K562 (cell line): ENCODE measurements around the gene BARD1. TPM values are rescaled to one million over a fixed set of nuclear protein-coding genes. Genes with fewer than 3 reads are reported as not detected.
A peak's percentile ranks its signal among the peaks of the same experiment; 100 is the strongest.

Experiments
- BRD9 ChIP-seq: fragments of 450-650 bp; IDR thresholded peaks from 2 replicates; pipeline ENCODE4 v1.6.1; 2018; ENCODE audit warnings: low read depth; ENCODE audit not compliant: partially characterized antibody
- CREB3L1 ChIP-seq: fragments of 450-650 bp; IDR thresholded peaks from 2 replicates; pipeline ENCODE4 v1.6.1; 2014; ENCODE audit warnings: low read depth, mild to moderate bottlenecking, moderate library complexity, borderline replicate concordance
- HEY1 ChIP-seq: fragments of 250-450 bp; sonication (Bioruptor Pico); IDR thresholded peaks from 2 replicates; pipeline ENCODE4 v1.5.0; 2020; ENCODE audit warnings: mild to moderate bottlenecking, moderate library complexity, borderline replicate concordance
- HINFP ChIP-seq: fragments of 450-650 bp; conservative IDR thresholded peaks from 2 replicates; pipeline ENCODE4 v1.6.1; 2016; ENCODE audit warnings: missing genetic modification characterization, low read depth, mild to moderate bottlenecking, control low read depth, missing compliant biosample characterization
- ILF3 ChIP-seq: fragments of 450-650 bp; IDR thresholded peaks from 2 replicates; pipeline ENCODE4 v1.6.1; 2018; ENCODE audit warnings: antibody characterized with exemption, mild to moderate bottlenecking, moderate library complexity, borderline replicate concordance
- PHF8 ChIP-seq: fragments of 200-600 bp; sonication (generic); IDR thresholded peaks from 2 replicates; pipeline ENCODE4 v1.6.1; 2012; ENCODE audit warnings: mixed run types, mild to moderate bottlenecking, inconsistent platforms, low read length, moderate library complexity, borderline replicate concordance
- RAD21 ChIP-seq, 2 experiments: fragments of 250-450 bp in 1 of 2; fragments of 450-650 bp in 1 of 2; sonication (Bioruptor Pico) in 1 of 2; formaldehyde crosslinking in 1 of 2; IDR thresholded peaks in 1 of 2; conservative IDR thresholded peaks in 1 of 2; 2 replicates each; pipeline versions ENCODE4 v1.4.0 to v1.8.0; 2020 to 2022; ENCODE audit warnings: mild to moderate bottlenecking in 2 of 2, moderate library complexity in 1 of 2
- SMAD1 ChIP-seq: fragments of 150-350 bp; IDR thresholded peaks from 2 replicates; pipeline ENCODE4 v1.6.1; 2014; ENCODE audit warnings: low read length, low read depth; ENCODE audit not compliant: partially characterized antibody
- SNRNP70 ChIP-seq: fragments of 200-400 bp; formaldehyde crosslinking; optimal IDR thresholded peaks from 2 replicates; pipeline ENCODE3; 2017; ENCODE audit warnings: low read depth, low read length
- U2AF1 ChIP-seq: fragments of 200-400 bp; formaldehyde crosslinking; optimal IDR thresholded peaks from 2 replicates; pipeline ENCODE3; 2017; ENCODE audit warnings: mild to moderate bottlenecking, low read depth, low read length, moderate library complexity
- WHSC1 ChIP-seq: IDR thresholded peaks from one replicate; pipeline ENCODE4 v1.6.1; 2012; ENCODE audit warnings: low read length, control low read depth, inconsistent platforms
- ZNF436 ChIP-seq: fragments of 250-450, 450-650 bp; sonication (Bioruptor Pico); formaldehyde crosslinking; IDR thresholded peaks from 2 replicates; pipeline ENCODE4 v1.7.0; 2020; ENCODE audit warnings: mild to moderate bottlenecking
- ZNF668 ChIP-seq: fragments of 250-450 bp; sonication (Bioruptor Pico); IDR thresholded peaks from 2 replicates; pipeline ENCODE4 v1.8.0; 2022; ENCODE audit warnings: mild to moderate bottlenecking, inconsistent platforms
- polyA plus RNA-seq, 8 experiments: library from polyadenylated mRNA; depleted of rRNA in 4 of 8; stranded (reverse) in 5 of 8; unstranded in 3 of 8; fragments of >200 nt; fragmentation: Nextera tagmentation in 2 of 8; fragmentation: Illumina TruSeq in 1 of 8; extraction: Ambion mirVana in 2 of 8; extraction: Trizol in 1 of 8; gene quantifications; 2 replicates each; pipeline versions ENCODE4 v1.2.1 to v1.2.3, GENCODE V29; 2011 to 2014; ENCODE audit warnings: inconsistent platforms in 1 of 8, missing spikeins in 1 of 8
- total RNA-seq, 7 experiments: library from RNA; depleted of rRNA in 6 of 7; stranded (reverse); fragments of >200 nt in 6 of 7; fragmentation: Illumina TruSeq in 2 of 7; extraction: Trizol in 2 of 7; gene quantifications; 2 replicates each; pipeline versions ENCODE4 v1.2.1 to v1.2.3, GENCODE V29; 2011 to 2021; ENCODE audit warnings: low replicate concordance in 1 of 7
- TF ChIP-seq, protein P1 (sequence below), 2 experiments: fragments of 450-650 bp in 1 of 2; sonication (generic) in 1 of 2; formaldehyde crosslinking in 1 of 2; IDR thresholded peaks in 1 of 2; conservative IDR thresholded peaks in 1 of 2; 2 replicates each; pipeline versions ENCODE4 v1.6.1 to v1.8.1; 2016 to 2023; ENCODE audit warnings: mild to moderate bottlenecking in 2 of 2, moderate library complexity in 2 of 2, inconsistent platforms in 1 of 2, missing genetic modification reagents in 1 of 2
- TF ChIP-seq, protein P2 (sequence below), 2 experiments: fragments of 200-800 bp in 1 of 2; sonication (Bioruptor generic) in 1 of 2; sonication (generic) in 1 of 2; formaldehyde crosslinking in 1 of 2; IDR thresholded peaks in 1 of 2; conservative IDR thresholded peaks in 1 of 2; 2 replicates each; pipeline versions ENCODE4 v1.5.0 to v1.6.1; 2016 to 2020; ENCODE audit warnings: missing compliant biosample characterization in 1 of 2, missing genetic modification characterization in 1 of 2, missing genetic modification reagents in 1 of 2
- TF ChIP-seq, protein P3 (sequence below): fragments of 250-450 bp; sonication (Bioruptor Pico); IDR thresholded peaks from 2 replicates; pipeline ENCODE4 v1.8.0; 2021; ENCODE audit warnings: mild to moderate bottlenecking, moderate library complexity
- TF ChIP-seq, protein P4 (sequence below): fragments of 450-650 bp; formaldehyde crosslinking; IDR thresholded peaks from 2 replicates; pipeline ENCODE4 v1.4.0; 2022; ENCODE audit warnings: missing genetic modification characterization

BARD1 gene
- total and polyA plus RNA-seq, 9 of the 15 experiments (the other 6 are each of a cell fraction or from before 2014, with no cell fraction given): 6.3 to 18.9 (median 11.3) TPM

DNA sequence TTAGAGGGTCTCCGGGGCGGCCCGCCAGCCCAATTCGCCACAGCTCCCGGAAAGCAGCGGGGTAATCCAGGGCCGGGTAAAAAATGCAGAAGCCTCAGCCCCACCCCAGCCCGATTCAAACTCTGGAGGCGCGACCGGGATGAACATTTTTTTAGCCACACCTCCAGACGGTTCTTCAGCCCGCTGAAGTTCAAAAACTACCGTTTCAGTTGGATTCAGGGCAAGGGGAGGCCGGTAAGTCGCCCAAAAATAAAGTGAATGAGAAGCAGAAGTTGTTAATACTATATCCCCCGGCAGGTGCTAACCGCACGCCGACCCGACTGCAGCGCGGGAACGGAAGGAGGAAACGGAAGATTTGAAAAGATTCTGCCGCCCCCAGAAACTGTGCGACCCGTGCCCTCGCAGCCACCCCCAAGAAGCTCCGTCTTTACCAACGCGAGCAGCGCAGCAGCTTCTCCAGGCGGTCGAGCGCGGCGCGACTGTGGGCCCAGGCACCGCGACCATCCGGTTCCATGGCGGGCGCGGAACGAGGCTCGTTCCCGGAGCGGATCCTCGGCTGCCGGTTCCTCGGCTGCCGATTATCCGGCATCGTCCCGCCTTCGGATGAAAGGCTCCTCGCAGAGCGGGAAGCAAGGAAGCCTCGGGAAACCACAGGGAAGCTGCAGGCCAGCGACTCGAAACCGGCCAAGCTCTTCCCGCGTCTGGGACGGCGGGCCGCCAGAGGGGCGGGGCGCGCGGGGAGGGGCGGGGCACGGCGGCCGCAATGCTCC lies at the start of gene BARD1 (continued):
- TF ChIP-seq RAD21 (CRISPR knock-in tag; conservative IDR thresholded peaks at IDR 0.05 in 1 of 2, IDR thresholded peaks at IDR 0.05 in 1 of 2) (no peak), CREB3L1 (no peak), ILF3 (no peak), SMAD1 (no peak), HEY1 (CRISPR knock-in tag) (no peak), SNRNP70 (no peak), BRD9 (no peak), ZNF436 (CRISPR knock-in tag) (no peak), U2AF1 (peak; percentile 43), PHF8 (peak; percentile 67), HINFP (tag) (no peak), WHSC1 (no peak), ZNF668 (CRISPR knock-in tag) (no peak)
- TF ChIP-seq, protein P1, sequence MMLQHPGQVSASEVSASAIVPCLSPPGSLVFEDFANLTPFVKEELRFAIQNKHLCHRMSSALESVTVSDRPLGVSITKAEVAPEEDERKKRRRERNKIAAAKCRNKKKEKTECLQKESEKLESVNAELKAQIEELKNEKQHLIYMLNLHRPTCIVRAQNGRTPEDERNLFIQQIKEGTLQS (IDR thresholded peaks at IDR 0.05): no peak
- TF ChIP-seq, protein P1 (CRISPR knock-in tag; conservative IDR thresholded peaks at IDR 0.05): no peak
- TF ChIP-seq, protein P2, sequence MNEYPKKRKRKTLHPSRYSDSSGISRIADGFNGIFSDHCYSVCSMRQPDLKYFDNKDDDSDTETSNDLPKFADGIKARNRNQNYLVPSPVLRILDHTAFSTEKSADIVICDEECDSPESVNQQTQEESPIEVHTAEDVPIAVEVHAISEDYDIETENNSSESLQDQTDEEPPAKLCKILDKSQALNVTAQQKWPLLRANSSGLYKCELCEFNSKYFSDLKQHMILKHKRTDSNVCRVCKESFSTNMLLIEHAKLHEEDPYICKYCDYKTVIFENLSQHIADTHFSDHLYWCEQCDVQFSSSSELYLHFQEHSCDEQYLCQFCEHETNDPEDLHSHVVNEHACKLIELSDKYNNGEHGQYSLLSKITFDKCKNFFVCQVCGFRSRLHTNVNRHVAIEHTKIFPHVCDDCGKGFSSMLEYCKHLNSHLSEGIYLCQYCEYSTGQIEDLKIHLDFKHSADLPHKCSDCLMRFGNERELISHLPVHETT (CRISPR knock-in tag; conservative IDR thresholded peaks at IDR 0.05 in 1 of 2, IDR thresholded peaks at IDR 0.05 in 1 of 2): no peak; a peak in 1 of 4 replicates
- TF ChIP-seq, protein P3, sequence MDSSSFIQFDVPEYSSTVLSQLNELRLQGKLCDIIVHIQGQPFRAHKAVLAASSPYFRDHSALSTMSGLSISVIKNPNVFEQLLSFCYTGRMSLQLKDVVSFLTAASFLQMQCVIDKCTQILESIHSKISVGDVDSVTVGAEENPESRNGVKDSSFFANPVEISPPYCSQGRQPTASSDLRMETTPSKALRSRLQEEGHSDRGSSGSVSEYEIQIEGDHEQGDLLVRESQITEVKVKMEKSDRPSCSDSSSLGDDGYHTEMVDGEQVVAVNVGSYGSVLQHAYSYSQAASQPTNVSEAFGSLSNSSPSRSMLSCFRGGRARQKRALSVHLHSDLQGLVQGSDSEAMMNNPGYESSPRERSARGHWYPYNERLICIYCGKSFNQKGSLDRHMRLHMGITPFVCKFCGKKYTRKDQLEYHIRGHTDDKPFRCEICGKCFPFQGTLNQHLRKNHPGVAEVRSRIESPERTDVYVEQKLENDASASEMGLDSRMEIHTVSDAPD (CRISPR knock-in tag): no peak
- TF ChIP-seq, protein P4, sequence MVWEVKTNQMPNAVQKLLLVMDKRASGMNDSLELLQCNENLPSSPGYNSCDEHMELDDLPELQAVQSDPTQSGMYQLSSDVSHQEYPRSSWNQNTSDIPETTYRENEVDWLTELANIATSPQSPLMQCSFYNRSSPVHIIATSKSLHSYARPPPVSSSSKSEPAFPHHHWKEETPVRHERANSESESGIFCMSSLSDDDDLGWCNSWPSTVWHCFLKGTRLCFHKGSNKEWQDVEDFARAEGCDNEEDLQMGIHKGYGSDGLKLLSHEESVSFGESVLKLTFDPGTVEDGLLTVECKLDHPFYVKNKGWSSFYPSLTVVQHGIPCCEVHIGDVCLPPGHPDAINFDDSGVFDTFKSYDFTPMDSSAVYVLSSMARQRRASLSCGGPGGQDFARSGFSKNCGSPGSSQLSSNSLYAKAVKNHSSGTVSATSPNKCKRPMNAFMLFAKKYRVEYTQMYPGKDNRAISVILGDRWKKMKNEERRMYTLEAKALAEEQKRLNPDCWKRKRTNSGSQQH: no peak
